Measurements from ENCODE around the gene PABPC1L.
"Not testable (repeated sequence)": the region's sequence is repeated elsewhere in the genome, so short reads cannot be mapped to it uniquely, and the experiment has no call there.

The PABPC1L gene

DNA sequence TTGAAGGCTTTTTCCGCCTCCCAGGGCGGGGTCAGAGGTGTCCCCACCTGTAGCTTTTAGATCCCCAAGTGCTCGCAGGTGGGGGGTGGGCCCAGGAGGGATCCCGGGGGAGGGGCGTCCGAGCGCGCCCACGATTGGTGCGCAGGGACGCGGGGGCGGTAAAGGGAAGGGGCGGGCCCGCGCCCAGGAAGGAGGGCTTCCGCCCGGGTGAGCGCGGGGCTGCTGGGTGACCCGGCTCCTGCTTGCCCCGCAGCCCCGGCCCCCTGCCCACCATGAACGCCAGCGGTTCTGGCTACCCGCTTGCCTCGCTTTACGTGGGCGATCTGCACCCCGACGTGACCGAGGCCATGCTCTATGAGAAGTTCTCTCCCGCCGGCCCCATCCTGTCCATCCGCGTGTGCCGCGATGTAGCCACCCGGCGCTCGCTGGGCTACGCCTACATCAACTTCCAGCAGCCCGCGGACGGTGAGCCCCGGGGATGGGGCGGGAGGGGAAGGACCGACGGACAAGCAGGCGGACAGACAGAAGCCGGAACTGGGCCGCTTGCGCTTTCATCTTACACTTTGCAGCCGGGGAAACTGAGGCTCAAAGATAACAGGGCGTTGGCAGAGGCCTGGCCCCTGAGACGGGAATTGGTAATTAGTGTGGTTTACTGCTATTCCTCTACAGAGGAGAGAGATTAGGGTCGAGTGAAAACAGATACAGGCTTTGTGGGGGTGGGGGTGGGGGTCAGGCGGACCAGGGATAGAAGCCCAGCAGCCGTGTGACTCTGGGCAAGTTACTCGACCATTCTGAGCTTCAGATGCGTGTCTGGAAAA is at the start of gene PABPC1L:
PABPC1L (plus strand) TSS at position 189 of the 818 bp plus-strand sequence; CDS start at position 273, 84 bp downstream.
- peak in 34 of 51 donors; percentile 5 to 61 (median 32) for DNase-seq

DNA sequence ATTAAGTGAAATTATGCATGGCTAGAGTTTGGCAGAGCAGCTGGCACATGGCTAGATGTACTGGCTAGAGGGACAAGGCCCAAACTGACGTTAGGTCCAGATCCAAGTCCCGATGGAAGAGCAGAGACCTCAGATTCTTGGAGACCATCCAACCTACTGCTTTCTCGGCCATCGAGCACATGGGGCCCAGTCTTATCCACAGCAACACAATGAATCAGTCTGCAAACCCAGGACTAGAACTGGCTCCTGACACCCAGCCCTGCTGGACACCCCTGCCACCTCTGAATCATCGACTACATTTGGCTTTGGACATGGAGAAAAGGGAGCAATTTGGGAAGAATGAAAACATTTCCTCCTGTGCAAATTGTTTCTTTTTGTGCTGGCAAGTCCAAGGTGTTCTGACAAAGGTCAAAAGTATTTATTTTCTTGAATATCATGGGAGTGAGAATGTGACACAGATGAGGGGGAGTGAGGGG is 48.3 kb upstream of the PABPC1L start:
- peak in 7 of 51 donors; percentile 1 to 36 (median 11) for DNase-seq

DNA sequence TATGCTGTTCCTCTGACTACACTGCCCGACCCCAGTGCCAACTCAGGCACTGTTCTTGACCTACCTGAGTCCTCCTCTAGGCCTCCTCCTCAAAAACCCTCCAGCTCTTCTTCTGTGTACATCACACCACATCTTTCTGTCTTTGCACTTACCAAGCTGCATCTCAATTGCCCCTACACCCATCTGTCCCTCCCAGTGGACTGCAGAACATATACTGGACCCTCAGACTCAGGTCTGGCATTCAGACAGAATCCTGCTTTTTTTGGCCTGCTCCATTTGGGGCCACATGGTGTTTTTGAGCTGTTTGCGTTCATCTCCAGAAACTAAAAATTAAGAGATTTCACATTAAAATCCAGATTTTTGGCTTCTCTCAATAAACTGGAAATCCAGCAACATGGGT is 47.6 kb upstream of the PABPC1L start:
- DNase-seq: no peak

DNA sequence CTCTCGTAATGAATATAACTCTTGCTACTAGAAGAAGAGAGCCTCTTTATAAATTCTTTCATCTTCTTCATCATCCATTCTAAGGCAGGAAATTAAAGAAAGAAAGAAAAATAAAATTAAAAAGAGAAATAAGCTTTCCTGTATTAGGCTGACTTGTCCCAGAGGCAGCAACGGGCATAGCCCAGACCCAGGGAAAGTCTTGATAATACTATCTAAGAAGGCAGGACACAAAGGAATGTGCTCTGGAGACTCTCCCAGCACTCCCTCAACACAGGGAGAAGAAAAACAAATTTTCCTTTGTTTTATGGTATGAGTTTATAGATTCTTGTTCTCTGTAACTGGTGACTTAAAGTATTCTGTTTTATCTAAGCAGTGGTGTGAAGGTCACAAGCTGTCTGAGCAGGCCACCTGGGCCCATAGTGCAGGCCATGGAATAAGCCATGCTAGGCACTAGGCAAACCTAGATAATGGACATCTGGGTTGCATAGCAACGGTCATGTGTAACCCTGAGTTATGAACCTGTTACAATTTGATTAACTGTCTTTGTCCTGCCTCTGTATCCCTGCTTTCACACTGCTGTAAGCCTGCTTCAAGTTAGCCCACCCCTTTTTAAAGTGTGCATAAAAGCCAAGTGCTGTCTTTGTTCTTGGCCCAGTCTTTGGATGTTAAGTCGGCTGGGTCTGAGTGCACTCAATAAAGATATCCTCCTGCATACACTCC is 46.3 kb upstream of the PABPC1L start:
- not testable (repeated sequence) for DNase-seq

DNA sequence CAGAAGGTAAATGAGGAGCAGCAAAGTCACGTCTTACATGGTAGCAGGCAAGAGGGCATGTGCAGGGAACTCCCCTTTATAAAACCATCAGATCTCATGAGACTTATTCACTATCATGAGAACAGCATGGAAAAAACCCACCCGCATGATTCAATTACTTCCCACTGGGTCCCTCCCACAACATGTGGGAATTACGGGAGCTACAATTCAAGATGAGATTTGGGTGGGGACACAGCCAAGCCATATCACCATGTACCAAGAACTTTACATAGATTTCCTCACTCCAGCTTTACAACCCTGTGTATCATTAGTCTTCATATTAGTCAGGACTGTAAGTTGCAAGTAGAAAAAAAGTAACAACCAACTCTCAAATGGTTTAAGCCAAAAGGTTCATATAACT is 45.4 kb upstream of the PABPC1L start:
- not testable (repeated sequence) for DNase-seq

DNA sequence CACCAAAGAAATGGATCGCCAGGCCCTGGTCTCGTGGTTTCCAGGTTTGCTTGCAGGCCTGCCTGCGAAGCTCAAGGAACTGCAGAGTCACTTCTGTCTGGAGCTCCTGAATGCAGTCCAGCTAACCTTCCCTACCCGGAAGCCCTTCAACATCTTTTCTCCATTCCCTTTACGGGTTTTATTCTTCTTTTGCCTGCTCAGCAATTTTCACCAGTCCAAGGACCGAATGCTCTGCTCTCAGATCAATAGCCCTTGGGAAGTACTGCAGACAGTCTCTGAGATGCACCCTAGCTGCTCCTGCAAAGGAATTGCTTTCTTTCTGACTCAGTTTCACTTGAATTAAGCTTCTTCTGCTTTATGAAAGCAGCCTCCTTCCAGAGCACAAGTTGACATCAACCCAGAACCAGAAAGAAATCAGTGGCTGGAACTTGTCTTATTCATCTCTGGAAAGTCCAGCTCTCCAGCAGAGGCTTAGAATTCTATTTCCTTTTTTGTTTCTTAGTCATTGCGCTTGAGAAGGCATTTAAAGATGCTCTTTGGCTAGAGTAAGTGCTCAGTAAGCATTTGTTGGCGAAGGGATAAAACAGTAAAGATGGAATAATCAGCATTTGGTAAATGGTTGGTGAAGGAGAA is 43.0 kb upstream of the PABPC1L start:
- DNase-seq: no peak

DNA sequence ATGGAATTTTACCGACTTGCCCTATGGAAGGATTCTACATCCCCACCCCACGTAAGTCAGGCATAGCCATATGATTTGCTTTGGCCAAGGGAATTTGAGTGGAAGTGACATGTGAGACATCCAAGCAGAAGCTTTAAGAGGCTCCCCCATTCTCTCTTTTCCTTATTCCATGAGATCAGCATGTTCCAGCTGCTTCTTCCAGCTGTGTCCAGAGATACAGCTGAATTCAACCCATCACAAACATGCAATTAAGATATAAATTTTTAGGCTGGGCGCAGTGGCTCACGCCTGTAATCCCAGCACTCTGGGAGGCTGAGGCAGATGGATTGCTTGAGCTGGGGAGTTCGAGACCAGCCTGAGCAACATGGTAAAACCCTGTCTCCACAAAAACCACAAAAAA is 40.4 kb upstream of the PABPC1L start:
- DNase-seq: no peak

DNA sequence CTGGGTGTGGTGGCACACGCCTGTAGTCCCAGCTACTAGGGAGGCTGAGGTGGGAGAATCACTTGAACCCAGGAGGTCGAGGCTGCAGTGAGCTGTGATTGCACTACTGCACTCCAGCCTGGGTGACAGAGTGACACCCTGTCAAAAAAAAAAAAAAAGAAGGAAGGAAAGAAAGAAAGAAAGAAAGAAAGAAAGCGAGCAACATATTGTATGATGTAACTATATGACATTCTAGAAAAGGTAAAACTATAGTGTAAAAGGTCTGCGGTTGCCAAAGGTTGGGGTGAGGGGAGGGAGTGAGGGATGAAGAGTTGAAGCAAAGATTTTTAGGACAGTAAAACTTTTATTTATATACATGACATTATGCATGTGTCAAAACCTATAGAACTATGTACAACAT is 27.5 kb upstream of the PABPC1L start:
- not testable (repeated sequence) for DNase-seq

DNA sequence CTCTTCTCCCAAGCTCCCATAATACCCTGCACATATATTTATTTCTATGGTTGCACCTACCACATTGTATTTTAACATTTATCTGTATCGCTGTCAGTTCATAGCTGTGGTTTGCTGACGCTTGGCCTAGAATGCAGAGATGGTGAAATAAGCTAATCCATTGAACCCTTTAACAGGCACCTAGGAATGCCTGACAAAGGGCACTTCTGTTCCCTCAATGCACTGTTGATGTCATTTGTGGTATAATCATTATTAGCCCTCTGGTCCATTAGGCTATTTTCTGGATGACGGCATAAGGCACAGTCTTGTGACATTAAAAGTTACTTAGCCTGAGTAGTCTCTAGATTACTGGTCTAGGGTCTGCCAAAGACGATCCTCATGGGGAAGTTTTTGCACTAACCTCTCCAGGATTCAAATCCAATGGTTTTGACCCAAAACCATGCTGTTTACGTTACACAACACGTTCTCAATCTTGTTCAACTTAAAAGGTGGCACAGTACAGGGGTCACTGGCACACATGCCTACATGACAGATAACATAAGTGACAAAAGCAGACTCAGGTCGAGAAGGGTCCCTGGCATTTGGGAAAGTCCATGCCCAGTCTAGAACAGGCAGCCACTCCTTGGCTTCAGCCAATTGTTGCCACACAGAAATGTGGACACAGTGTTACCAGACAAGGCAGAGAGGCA is 26.5 kb upstream of the PABPC1L start:
- DNase-seq: no peak

DNA sequence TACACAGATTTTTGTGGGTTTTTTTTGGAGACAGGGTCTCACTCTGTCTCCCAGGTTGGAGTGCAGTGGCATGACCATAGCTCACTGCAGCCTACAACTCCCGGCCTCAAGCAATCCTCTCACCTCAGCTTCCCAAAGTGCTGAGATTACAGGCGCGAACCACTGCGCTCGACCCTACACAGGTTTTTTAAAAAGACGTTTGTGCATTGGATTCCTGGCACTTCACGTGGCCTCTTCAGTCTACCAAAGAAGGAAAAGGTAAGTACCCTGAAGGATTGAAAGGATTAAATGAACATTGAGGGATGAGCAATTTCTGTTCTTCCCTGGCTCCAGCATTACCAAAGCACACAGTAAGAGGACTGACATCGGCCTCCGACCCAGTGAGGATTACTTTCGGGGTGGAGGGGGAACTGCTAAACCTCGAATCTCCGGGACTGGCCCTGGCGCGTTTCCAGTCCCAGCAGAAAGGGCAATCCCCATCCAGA is 24.9 kb upstream of the PABPC1L start:
- DNase-seq: no peak

DNA sequence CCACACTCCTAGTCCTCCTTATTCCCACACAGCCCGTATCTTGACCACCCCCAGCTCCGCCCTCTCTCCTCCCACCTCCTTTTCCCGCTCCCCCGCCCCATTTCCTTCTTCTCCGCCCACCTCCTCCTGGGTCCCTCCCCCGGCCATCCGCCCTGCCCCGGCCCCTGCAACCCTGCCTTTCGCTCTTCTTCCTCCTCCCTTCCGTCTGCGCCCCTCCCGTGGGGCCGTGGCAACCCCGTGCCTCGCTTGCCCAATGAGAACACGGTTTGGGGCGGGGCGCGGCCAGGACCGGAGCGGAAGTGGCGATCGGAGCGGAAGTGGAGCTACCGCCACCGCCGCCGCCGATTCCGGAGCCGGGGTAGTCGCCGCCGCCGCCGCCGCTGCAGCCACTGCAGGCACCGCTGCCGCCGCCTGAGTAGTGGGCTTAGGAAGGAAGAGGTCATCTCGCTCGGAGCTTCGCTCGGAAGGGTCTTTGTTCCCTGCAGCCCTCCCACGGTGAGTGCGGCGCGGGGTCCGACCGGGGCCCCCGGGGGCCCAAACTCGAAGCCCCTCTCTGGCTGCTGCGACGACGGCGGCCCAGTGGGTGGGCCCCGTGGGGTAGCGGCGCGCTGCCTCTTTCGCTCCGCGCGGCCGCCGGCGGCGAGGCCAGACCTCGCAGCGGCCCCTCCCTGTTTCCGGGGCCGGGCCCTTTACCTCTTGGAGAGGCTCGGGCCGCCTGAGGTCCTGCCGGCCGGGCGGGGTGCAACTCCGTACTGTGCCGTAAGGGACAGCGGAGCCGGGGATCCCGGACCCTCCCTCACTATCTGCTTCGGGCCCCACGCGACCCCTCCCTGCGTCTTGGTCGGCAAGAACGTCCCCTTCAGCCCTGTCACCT is 24.2 kb upstream of the PABPC1L start, which contains the start of gene YWHAB:
YWHAB (plus strand) TSS at position 314 of the 874 bp plus-strand sequence. CDS start 15,829 bp downstream, outside the sequence.
- DNase-seq: peak; percentile 71 to 98 (median 94)

DNA sequence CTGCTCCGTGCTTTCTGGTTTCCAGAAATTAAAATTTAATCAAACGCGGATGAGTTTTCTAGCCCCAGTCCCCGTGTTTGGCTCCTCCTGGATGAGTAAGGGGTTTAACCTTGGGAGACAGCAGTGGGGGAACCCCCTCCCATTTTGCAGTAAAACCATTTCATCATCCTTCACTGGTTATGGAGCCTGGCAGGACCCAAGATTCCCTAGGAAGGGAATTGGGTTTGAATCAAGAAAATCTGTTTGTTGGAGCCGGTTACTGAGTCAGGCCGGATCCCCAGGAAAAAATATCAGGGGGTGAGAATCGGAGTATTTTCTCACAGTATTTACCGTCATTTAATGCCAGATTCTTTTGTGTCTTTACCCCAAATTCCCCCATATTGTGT is 23.6 kb upstream of the PABPC1L start:
- peak in 1 of 51 donors; percentile 30 for DNase-seq

DNA sequence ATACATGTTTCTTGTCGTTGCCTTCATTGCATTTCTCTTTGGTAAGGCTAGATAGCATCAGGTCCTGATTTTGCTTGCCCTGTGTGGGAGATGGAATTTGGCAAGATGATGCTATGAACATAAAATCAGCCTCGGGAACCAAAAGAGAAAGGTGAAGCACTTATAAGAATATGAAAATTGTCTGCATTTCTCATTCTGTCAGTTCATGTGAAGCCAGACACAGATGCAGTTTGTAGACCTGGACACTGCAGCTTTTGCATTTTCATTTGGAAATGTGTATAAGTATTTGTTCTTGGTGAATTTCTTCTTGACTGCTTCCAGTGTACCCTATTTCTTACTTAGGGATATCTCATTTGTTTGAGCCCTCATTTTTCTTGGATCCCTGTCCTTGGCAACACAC is 23.0 kb upstream of the PABPC1L start:
- peak in 1 of 51 donors; percentile 30 for DNase-seq

DNA sequence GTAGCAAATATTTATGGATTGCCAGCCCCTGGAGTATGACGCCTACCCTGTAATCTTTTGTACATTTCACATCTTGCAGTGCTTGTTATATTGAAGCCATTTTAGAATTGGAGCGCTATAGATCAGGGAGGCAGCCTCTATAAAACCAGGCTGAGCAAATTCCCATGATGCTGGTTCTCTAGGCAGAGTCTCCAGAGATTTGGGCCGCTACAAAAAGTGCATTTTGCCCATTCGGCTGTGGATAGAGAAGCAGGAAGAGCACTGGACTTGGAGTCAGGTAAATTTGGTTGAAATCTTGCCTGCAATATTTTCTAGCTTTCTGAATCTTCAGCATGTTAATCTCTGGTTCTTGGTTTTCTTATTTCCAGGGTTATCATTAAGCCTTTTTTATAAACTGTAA is 22.4 kb upstream of the PABPC1L start:
- no peak for DNase-seq

DNA sequence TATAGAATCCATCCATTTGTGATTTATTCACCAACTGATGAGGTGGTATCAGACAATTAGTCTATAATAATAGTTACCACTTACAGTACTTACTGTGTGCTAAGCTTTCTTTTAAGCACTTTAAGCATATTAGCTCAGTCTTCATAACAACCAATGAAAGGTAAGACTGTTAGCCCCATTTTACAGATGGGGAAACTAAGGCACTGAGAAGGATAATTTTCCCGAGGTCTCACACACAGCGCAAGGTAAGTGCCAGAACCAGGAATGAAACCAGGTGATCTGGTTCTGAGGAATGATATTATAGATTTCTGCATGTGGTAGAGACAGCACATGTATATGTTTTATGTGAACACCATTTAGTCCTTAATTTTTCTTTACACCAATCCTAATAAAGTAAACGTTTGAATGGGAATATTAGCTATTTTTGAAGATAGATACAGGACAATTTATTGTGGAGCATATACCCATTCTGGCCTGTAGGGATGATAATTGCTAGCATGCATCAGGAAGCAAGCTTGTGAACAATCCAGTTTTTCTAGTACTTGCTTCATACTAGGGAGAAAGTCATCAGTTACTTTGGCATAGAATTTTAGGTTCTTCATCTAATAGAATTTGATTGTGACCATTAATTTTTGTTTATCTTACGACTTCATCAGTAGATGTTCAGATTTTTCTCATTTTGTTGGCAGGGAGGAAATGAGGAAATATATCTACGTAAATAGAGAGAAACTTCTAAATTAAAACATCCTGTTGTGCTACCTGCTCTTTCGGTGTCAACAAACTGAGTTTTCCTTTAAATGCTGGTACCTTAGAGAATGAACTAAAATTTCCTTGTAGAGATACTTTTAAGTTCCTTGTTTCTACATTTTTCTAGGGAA is 21.4 kb upstream of the PABPC1L start:
- no peak for DNase-seq

DNA sequence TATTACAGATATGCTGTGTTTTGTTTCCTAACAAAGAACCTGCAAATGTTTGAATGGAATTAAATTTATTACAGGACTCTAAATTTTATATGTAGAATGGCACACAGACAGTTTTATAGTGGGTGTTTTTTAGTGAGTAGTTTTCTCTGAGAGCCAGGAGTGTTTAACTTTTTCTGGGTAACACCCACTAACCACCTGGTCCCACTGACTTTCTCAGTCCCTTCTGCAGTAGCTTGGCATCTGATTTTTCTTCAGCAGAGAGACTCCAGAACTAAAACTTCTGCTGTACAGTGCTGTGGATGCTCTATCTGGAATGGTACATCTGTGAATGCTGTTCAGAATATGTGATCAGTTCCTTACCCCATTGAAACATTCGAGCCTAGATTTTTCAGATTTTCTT is 18.0 kb upstream of the PABPC1L start:
- DNase-seq: no peak

DNA sequence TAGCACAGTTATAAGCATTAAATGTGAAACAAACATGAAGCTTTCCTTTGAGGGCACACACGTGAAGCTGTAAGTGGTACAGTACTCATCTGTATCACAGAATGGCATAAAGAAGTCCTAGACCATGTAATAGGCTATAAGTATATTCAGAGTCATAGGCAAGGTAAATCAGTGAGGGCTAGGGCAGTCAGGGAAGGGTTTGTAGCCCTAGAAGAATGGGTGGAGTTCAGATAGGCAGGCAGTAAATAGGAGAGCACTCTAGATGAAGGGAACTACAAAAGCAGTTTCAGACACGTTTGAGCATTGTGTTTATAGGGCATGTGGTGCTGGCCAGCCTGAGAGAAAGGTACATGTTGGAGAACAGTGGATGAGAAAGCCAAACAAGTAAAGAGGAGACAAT is 14.9 kb upstream of the PABPC1L start:
- no peak for DNase-seq

DNA sequence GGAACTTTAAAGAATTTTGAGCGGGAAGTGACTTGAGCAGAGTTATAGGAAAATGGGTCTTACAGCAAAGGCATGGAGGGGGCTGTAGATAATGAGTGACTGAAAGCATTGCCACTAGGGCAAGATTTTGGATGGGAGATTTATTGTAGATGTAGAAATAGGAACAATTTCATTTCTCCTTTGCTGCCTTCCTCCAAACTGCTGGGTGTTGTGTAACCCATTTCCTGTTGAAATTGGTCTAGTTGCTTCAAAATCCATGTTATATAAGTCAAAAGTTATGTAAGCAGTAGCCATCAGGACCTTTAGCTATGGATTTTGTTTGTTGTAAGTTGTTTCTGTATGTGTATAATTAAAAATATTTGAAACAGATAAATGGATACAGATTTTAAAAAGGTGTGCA is 13.3 kb upstream of the PABPC1L start:
- no peak for DNase-seq

DNA sequence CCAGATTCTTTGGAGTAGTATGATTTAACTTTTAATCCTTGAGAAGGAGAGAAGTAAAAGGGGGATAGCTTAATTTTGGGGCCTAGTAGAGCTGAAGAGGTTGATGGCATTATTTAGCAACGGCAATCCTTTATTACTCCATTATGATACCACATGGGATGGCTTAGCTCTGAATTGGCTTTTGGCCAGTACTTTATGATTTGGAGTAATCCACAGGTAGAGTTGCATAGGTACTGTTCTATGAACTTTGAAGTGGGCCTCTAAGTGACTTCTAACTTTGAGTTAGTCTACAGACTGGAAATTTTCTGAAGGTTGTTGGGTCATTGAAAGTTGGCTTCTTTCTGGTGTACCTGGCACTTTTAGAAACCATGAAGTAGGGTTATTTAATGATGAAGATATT is 12.7 kb upstream of the PABPC1L start:
- DNase-seq: no peak
